ENCODE data around the gene SLC4A7.

- TF ChIP-seq, protein P1, sequence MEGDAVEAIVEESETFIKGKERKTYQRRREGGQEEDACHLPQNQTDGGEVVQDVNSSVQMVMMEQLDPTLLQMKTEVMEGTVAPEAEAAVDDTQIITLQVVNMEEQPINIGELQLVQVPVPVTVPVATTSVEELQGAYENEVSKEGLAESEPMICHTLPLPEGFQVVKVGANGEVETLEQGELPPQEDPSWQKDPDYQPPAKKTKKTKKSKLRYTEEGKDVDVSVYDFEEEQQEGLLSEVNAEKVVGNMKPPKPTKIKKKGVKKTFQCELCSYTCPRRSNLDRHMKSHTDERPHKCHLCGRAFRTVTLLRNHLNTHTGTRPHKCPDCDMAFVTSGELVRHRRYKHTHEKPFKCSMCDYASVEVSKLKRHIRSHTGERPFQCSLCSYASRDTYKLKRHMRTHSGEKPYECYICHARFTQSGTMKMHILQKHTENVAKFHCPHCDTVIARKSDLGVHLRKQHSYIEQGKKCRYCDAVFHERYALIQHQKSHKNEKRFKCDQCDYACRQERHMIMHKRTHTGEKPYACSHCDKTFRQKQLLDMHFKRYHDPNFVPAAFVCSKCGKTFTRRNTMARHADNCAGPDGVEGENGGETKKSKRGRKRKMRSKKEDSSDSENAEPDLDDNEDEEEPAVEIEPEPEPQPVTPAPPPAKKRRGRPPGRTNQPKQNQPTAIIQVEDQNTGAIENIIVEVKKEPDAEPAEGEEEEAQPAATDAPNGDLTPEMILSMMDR (conservative IDR thresholded peaks at IDR 0.05 in 1 of 2, IDR thresholded peaks at IDR 0.05 in 1 of 2; ENCODE audit: low read depth in 1 of 2, low read length in 2 of 2): no peak
- no peak for TF ChIP-seq EZH2 (IDR thresholded peaks at IDR 0.05; ENCODE audit: low read length, missing control alignments)
Observed at GRCh38 chr3:27387625-27388024, 96.6 kb downstream of the SLC4A7 start.
